ENCODE measurements around the gene FALEC.
"Not testable (repeated sequence)": the region's sequence is repeated elsewhere in the genome, so short reads cannot be mapped to it uniquely, and the experiment has no call there.

FALEC gene

DNA sequence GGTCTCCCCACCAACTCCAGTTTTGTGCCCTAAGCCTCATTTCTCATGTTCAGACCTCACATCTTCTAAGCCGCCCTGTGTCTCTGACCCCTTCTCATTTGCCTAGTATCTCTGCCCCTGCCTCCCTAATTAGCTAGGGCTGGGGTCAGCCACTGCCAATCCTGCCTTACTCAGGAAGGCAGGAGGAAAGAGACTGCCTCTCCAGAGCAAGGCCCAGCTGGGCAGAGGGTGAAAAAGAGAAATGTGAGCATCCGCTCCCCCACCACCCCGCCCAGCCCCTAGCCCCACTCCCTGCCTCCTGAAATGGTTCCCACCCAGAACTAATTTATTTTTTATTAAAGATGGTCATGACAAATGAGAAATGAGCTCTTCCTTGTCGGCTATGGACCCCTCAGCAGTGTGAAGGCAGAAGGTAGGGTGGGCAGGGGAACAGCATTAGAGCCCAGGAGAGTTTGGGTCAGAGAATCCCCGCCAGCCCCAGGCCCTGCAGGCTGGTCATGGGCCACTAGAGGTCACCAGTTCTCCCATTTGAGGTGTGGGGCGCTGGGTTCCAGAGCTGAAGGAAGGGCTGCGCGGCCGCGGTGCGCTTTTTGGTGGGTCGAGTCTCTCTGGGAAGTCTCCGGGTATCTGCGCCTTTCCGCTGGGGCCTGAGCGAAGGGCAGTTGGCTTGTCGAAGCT, 45.2 kb downstream of the FALEC start:
- DNase-seq = peak; percentile 81

DNA sequence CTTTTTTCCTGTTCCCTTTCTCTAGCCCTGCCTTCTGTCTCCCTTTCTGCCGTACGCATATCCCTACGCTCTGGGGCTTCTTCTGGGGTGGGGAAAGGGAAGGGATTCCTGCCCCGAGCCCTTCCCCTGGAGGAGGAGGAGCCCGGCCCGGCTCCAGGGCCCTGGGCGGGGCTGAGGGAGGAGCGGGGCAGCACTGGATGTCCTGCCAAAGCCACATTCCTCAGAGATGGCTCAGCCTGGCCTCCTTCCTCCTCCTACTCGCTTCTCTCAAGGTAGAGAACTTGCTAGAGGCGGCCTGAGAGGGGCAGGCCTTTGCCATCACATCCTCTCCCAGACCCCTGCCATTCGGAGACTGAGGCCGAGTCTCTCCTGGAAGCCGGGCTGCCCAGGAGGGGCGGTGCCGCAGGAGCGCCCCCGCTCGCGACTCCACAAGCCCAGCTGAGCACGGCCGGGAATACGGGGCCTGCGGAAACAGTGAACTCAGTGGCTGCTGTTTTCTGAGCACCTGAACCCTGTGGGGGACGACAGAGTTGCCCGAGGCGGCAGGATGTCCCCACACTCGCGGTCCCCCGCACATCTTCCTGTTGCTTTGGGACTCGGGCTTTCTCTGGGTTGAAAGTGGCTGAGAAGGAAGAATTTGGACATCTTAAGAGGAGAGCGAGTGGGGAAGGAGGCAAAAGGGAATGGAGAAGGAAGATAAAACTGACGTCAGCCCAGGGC, 45.9 kb downstream of the FALEC start:
- DNase-seq = peak; percentile 76

DNA sequence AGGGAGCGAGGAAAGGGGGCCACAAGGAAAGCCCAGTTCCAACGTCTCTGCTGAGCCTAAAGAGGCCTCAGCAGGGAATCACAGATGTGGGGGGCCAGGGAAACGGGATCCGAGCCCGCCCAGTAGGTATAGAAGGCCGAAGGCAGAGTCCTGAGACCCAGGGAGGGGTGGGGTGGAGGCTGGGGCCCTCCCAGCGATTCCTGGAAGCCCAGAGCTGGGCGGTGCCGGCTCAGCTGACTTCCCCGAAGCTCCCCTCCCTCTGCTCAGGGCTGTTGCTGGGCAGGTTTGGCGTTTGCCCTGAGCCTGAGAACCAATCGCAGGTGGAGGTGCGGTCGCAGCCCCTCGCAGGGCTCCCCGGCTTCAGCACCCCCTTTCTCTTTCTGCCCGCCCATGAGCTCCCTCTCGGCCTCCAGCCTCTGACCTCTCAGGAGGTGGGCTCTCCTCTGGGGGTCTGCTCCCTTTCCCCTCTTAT, 46.5 kb downstream of the FALEC start:
- peak; percentile 65 for DNase-seq

DNA sequence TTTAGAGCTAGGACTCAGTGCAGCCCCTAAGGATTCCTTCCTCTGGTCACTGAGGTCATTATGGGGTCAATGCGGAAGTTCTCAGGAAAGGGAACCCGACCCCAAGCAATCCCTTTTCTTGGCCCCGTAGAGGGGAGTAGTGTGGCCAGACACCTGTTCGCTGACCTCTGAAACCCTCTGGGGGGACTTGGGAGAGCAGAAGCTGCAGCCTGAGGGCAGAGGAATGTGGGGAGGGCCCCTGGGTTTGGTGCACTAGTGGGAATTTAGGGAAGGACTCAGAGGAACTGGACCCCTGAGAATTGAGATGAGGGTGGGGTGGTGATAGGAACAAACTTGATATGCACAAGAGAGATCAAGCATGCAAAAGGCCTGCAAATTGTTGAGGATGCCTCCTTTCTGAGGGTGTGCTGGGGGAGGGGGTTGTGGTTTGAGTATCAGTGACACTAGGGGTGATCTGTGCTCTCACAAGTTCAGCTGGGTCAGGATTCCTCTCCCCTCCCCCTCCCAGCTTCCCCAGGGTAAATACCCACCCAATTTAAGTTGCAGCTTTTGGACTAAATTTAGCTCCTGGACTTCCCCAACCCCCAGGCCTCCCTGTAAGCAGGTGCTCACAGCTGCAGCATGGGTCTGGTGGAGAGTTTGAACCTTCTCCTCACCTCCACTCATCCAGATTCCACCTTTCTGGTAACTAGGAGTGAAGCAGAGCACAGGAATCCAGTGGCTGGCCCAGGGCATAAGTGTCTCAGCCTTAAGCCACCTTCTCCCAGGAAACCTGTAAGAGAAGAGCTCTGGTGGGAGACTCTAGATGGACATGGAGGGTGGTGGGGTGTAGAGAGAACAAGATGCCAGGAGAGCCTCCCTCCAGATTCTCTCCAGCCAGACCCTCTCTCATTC, 47.1 kb downstream of the FALEC start:
- DNase-seq = no peak

DNA sequence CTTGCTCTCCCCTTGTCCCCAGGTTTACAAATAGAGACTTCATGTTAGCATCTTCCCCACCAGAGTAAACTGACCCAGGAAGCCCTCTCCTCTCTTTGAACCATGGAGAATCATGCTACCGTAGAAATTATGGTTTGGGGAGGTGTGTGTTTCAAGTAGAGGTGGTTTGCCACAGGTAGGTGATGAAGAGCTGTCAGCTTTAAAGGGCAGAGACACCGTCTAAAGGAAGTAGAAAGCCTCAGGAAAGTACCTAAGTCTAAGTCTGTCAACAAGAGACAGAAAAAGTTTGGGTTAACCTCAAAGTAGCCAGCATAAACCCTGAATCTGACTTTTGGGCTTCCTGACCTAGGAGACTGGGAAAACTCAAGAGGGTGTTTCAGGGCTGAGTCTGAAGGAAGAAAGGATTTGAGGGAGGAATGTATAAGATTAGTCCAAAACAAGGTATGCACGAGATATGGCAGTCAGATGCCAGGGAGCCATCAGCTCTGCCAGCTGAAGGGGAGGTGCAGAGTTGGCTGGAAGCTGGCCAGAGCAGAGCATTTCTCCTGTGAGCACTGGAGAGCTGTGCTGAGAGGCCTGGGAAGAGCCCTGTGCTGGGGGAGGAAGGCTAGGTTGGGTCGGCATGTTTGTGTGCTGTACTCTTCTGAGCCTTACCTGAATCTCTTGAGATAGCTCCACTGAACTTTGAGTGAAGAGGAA, 47.9 kb downstream of the FALEC start:
- DNase-seq = no peak

DNA sequence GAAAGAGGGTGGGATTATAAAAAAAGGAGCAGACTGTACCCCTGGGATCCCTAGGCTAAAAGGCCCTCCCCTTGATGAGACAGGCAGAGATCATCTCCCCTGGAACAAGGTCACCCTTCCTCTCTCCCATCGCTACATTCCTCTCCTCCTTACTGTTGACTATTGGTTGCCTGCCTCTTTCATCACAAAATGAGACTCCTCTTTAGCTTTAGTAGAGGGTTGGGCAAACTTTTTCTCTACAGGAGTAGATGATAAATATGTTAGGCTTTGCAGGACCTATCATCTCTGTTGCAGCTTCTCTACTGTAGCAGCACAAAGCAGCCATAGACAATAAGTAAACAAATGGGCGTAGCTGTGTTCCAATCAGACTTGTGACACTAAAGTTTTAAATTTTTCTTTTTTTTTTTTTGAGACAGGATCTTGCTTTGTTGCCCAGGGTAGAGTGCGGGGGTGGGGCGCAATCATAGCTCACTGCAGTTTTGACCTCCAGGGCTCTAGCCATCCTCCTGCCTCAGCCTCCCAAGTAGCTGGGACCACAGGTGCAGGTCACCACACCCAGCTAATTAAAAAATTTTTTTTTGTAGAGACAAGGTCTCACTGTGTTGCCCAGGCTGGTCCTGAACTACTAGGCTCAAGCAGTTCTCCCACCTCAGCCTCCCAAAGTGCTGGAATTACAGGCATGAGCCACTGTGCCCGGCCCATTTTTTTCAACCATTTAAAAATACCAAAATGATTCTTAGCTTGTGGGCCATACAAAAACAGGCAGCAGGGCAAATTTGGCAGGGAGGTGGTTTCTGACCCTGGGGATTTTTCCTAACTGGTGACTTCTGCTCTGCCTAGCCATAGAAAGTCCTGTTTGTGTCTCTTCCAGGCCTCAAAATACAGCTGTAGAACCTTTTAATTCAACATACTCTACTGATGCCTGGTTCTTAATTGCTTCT, 48.8 kb downstream of the FALEC start:
- DNase-seq = no peak

DNA sequence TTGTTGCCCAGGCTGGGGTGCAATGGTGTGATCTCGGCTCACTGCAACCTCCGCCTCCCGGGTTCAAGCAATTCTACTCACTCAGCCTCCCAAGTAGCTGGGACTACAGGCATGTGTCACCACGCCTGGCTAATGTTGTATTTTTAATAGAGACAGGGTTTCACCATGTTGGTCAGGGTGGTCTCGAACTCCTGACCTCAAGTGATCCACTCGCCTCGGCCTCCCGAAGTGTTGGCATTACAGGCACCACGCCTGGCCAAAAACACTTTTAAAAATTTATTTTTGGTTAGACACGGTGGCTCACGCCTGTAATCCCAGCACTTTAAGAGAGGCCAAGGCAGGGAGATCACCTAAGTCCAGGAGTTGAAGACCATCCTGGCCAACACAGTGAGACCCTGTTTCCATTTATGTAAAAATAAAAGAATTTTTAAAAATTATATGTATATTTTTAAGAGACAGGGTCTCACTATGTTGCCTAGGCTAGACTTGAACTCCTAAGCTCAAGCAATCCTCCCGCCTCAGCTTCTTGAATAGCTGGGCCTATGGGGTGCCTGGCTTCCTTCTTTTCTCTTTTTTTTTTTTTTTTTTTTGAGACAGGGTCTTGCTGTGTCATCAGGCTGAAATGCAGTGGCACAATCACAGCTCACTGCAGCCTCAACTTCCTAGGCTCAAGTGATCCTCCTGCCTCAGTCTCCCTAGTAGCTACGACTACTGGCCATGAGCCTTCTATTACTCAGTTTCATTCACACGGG, 49.9 kb downstream of the FALEC start:
- not testable (repeated sequence) for DNase-seq

DNA sequence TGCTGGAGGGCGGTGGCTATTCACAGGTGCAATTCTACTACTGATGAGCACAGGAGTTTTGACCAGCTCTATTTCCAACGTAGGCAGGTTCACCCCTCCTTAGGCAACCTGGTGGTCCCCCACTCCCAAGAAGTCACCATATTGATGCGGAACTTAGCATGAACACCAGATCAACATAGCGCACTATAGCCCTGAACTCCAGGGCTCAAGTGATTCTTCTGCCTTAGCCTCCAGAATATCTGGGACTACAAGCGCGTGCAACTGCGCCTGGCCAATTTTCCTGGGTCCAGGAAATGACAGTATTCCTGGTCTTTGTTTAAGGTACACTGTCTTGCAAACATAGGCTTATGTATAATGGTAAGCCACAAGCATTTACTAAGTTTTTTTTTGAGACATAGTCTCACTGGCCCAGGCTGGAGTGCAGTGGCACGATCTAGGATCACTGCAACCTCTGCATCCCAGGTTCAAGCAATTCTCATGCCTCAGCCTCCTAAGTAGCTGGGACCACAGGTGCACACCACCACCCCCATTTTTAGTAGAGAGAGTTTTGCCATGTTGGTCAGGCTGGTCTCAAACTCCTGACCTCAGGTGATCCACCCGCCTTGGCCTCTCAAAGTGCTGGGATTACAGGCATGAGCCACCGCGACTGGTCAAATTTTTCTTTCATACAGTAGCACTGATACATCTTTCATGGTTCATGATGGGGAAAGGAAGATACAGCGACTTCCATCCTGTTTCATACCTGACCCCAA, 51.2 kb downstream of the FALEC start:
- DNase-seq = no peak

DNA sequence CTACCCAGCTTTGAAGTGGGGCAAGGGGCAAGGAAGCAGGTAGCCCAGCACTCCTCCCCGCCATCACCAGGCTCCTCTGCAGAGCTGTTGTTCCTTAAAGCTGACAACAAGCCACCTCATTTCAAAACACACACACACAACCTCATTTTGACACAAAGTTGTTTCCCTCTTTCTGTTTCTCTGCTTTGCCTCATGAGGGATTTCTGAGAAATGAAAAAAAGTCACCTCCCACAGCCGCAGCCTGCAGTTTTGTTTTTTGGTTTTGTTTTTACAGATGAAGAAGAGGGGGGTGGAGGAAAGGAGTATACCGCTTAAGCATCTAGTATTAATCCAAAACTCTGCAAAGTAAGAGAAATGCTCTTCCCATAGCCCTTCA, 51.8 kb downstream of the FALEC start:
- DNase-seq = no peak

DNA sequence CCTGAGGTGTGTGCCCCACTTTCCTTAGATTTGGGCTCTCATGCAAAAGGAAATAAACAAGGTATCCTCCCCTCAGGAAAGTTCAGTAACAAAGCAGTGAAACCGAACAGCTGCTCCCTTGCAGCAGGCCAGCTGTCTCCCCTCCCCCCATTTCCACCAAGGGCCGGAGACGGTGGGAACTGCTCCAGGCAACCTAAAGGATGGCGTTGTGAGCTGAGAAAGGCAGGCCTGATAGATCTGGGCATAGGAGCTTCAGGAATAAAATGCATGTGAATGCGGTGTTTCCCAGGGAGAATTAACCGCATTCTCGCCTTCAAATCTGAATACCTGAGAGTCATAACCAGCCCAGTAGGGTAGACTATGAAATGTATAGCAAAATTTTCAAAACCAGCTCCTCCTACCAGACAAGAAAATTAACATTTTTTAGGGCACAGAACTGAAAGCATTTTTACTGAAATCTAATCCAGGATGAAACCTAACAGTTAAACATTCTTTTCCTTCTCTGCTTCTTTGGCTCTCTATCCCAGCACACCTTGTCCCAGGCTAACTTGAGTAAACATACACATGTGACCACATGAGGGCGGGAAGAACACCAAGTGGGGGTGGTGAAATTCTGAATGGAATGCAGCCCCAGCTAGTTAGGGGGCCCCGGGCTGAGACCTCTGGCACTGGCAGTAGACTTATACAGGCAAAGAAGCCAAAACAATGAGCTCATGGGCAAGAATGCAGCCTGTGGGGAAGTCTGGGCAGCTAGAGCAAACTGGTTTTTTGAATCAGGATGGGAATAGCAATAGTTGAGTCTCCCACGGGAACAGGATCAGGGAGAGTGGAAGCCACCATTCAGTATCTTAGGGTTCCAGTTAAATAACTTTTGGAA, 52.4 kb downstream of the FALEC start:
- DNase-seq = no peak

DNA sequence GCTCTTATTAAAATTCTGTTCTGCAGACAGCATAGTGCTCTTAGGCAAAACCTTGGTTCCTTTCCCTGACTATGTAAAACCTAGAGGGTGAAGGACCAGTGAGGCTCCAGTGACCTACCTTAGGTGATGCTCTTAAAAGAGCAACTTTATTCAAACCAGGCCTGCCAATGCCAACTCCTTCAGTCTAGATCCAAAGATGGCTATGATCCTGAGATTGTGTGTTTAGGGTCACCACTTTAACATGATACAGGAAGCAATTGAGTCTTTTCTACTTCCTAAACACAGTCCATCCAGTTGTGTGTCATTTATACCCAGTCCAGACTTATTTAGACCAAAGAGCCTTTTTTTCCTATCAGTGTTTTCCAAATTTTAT, 53.0 kb downstream of the FALEC start:
- DNase-seq = no peak

DNA sequence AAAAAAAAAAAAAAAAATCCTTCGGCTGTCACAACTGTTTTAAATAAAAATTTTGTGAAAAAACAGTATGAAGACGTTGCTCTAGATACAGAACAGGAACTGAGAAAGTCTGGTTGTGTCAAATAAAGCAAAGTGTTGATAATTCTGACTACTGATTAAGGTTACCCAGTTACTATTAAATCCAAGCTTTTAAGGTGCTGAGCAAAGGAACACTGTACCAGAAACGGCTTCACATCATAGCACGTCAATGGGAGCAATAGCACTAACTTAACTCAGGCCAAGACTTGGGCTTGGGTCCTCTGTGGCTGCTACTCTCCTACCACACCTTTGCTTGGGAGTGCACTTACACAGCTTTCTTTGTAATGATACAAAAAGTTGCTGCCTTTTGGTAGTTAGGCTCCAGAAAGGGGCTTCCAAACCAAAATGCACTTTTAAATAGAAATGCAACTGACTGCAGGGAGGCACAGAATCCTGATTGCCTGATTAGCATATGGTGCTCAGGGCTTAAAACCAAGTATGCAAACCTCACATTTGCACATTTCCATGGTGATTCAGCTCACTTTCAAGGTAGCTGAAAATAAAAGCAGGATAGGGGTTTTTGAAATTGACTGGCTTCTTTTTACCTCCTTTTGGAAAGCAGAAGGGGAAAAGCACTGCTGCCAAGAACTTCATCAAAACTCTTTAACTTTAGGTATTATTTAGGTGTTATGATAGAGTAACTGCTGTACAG, 57.5 kb downstream of the FALEC start:
- no peak for DNase-seq

DNA sequence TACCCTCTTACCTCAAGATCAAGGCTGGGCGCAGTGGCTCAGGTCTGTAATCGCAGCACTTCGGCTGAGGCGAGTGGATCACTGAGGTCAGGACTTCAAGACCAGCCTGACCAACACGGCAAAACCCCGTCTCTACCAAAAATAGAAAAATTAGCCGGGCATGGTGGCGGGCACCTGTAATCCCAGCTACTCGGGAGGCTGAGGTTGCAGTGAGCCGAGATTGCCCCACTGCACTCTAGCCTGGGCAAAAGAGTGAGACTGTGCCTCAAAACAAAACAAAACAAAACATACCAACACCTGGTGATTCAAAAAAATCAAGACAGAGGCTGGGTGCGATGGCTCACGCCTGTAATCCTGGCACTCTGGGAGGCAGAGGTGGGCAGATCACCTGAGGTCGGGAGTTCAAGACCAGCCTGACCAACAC, 58.1 kb downstream of the FALEC start:
- not testable (repeated sequence) for DNase-seq

DNA sequence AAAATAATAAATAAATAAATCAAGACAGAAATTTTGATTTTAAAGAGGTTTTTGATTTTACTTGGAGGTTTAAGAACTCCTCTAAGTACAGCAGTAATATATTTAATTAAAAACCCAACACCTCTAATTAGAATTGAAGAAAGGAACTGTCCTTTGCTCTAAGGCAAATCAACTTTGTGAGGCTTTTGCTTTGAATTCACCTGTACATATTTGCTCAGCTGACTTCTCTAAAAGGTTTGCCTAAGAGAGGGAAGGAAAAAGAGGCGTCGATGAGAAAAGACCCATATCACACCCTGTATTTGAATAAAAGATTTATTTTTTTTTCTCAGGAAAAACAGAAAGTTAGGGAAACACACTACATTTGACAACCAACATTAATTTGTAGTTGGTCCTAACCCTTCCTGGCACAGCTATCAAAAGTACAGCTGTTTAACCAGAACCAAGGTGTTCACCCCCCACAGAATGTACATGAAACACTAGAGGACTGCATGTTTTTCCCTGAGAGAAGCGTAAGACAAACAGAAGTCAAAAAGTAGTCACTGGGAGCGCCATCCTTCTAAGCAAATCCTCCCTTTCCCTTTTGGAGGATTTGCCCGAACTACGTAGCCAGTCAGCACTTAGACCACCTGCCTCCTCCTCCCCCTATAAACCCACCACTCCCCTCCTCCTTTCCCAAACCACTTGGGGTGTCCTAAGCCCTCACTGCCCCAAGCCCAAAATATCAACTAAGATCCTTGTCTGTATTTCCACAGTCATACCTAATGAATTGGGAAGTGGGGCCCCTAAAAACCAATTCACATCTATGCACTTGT, 58.9 kb downstream of the FALEC start:
- DNase-seq = no peak

DNA sequence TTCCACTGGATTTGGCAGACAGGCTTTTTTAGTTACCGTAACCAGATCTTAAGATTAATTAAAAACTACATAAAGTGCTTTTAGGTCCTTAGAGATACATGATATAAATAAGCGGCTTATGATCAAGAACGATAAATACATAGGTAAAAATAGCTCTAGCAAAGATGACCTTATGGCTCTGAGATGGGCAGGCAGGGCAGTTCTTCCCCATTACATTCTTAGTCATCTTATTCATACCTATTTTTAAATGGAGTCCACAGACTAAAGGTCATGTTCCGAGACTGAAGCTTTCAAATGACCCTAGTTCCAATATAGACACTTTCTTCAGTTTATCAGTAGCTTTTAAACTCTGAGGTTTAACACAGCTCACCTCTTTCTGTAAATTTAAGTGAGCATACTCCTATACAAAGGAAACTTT, 59.5 kb downstream of the FALEC start:
- DNase-seq = no peak

DNA sequence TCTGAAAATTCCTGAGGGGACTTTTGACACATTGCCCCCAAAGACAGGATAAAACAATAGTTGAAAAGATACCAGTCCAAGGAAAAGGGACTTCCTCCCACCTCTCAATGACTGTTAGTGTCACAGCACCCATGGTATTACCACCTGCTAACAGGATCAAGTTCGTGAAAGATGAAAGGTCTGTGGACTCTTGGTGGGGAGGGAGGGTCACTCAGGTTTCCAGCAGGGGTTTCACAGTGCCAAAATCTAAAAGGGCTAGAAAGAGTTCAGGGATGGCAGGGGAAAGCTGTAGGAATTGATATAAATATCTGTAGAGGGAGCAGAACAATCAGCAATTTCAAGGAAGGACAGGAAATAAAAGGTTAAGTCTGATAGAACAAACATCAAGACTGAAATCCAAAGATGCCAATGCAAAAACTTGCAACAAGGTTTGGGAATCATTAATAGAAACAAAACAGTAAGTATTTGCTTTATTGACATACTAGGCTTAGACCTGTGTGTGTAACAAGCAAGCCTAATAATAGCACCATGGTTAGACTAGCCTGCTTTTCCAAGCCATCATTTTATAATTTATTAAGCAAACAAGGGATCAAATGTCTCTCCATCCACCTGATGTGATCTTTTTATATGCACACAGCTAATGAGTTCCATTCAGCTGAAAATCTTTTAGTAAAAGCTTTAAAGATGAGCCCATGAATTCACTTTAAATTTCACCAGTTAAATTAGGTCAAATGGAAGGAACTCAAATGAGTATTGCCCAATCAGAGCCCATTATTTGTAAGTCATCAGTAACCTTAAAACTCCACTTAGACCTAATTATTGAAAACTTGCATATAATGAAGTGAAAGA, 60.2 kb downstream of the FALEC start:
- no peak for DNase-seq

DNA sequence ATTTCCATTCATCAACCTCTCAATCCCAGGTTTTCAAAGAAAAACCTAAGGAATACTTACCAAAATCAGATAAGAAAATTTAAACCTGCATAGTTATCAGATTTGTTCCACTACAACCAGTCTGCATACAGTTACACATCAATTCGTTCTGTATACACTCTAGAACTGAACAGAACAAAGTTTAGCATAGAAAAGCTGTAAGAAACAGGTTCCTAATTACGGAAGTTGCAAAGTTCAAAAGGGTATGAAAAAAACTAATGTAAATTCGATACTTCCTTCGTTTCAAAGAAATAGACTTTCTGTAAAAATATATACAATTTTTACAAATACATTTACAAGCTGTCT, 60.8 kb downstream of the FALEC start:
- DNase-seq = no peak

Data from NCI-H748 treated with DMSO at 0.1 percent for 48 hours (cell line).